ENCODE data around the gene RALGPS1. TPM values are rescaled to one million over a fixed set of nuclear protein-coding genes. Genes with fewer than 3 reads are reported as not detected.

RALGPS1 gene
- total RNA-seq, 1 experiment from 2014 or later = 18.6 TPM

DNA sequence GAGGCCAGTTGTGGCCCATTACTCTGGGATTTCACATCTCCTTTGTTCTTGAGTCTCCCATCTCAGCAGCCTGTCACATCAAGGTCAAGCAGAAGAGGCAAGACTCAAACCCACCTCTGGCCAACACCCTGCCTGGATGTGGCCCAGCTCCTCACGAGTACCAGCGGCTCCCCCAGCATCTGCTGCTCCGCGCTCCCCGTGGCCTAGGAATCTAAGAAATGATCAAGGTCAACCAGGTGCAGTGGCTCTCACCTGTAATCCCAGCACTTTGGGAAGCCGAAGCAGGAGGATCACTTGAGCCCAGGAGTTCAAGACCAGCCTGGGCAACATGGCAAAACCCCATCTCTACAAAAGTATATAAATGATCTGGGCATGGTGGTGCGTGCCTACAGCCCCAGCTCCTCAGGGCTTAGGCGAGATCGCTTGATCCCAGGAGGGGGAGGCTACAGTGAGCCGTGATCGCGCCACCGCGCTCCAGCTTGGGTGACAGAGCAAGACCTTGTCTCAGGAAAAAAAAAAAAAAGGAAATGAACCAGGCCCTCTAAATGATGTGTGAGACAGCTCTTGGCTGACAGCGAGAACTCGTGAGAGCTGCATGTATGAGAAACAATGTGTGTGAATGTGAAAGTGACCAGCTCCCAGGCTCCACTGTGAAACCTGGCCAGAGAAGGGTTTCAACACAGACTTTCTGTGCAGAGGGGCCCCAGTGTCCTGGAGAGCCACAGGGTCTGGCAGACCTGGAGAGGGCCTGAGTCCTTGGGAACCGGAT is 269.4 kb downstream of the RALGPS1 start:
- H2BK15ac ChIP-seq (ENCODE audit: low read depth, low read length) = no peak overlapping the region
- H3K4me1 Mint-ChIP-seq = peaks cover 10 to 22% of the 10 kb centered on the region in 2 experiments
- peak overlapping the region in 1 of 3 experiments; percentile 78; a peak in 1 of 7 replicates for H3K27ac Mint-ChIP-seq
- no peak overlapping the region for H2BK5ac ChIP-seq (ENCODE audit: insufficient read length, low read length)
- H2BK120ac ChIP-seq (ENCODE audit: low read depth, low read length, poor library complexity, severe bottlenecking) = no peak overlapping the region
- H3K27me3 ChIP-seq (ENCODE audit: insufficient read depth, low read length) = no peaks in the 10 kb centered on the region
- H3K9me3 Mint-ChIP-seq = no peaks in the 10 kb centered on the region
- H2AK5ac ChIP-seq (ENCODE audit: insufficient read length, low read length) = no peak overlapping the region
- no peak overlapping the region for H3K23ac ChIP-seq (ENCODE audit: insufficient read length, low read depth, low read length)
- TF ChIP-seq, protein P1, sequence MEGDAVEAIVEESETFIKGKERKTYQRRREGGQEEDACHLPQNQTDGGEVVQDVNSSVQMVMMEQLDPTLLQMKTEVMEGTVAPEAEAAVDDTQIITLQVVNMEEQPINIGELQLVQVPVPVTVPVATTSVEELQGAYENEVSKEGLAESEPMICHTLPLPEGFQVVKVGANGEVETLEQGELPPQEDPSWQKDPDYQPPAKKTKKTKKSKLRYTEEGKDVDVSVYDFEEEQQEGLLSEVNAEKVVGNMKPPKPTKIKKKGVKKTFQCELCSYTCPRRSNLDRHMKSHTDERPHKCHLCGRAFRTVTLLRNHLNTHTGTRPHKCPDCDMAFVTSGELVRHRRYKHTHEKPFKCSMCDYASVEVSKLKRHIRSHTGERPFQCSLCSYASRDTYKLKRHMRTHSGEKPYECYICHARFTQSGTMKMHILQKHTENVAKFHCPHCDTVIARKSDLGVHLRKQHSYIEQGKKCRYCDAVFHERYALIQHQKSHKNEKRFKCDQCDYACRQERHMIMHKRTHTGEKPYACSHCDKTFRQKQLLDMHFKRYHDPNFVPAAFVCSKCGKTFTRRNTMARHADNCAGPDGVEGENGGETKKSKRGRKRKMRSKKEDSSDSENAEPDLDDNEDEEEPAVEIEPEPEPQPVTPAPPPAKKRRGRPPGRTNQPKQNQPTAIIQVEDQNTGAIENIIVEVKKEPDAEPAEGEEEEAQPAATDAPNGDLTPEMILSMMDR (conservative IDR thresholded peaks at IDR 0.05) = no peak
- no peak overlapping the region for H3K27ac ChIP-seq (ENCODE audit: insufficient read length, low read depth, low read length)
- H3K14ac ChIP-seq (ENCODE audit: insufficient read depth, low read length) = no peak overlapping the region; the same call in 1 of the 2 replicates
- no peak overlapping the region for H4K91ac ChIP-seq (ENCODE audit: insufficient read length, low read depth, low read length)
- H3K23me2 ChIP-seq (ENCODE audit: insufficient read length, low read depth, low read length, poor library complexity, severe bottlenecking) = no peaks in the 10 kb centered on the region
- no peak overlapping the region for H3K56ac ChIP-seq (ENCODE audit: insufficient read length, low read depth, low read length)
- H3K36me3 Mint-ChIP-seq (ENCODE audit: insufficient read depth in 1 of 3, low read depth in 3 of 3) = peaks cover 0 to 9% (median 0%) of the 10 kb centered on the region in 3 experiments; a peak in 3 of 7 replicates
- no peaks in the 10 kb centered on the region for H3K9me3 ChIP-seq (ENCODE audit: control insufficient read depth, low read depth, low read length)
- no peak overlapping the region for H3K9ac ChIP-seq (ENCODE audit: extremely low read depth, insufficient read length, low read length)
- H4K20me1 ChIP-seq (ENCODE audit: control insufficient read depth, insufficient read depth, insufficient read length) = no peaks in the 10 kb centered on the region
- H4K5ac ChIP-seq (ENCODE audit: insufficient read length, low read depth, low read length) = no peak overlapping the region
- WGBS (ENCODE audit: extremely low coverage, insufficient read length, low lambda C conversion rate) = no CpG with 5 or more reads among the region's 17 CpGs
- no peak overlapping the region for H3K4me2 ChIP-seq (ENCODE audit: insufficient read depth, insufficient read length, low read length)
- peaks cover 2% of the 10 kb centered on the region; the same call in 1 of the 2 replicates for H3K27me3 Mint-ChIP-seq (ENCODE audit: low read depth)
- no peak overlapping the region for H3T11ph ChIP-seq (ENCODE audit: low read length)
- H3K4me1 ChIP-seq (ENCODE audit: insufficient read depth, low read length) = no peaks in the 10 kb centered on the region; the same call in 1 of the 2 replicates
- no peak overlapping the region for H3K4ac ChIP-seq (ENCODE audit: low read depth, low read length)
- no peak overlapping the region for H2BK20ac ChIP-seq (ENCODE audit: low read depth, low read length, poor library complexity, severe bottlenecking)
- no peak overlapping the region for H4K8ac ChIP-seq (replicated peaks; ENCODE audit: insufficient read length, low read depth, low read length)
- no peaks in the 10 kb centered on the region for H3K79me2 ChIP-seq (ENCODE audit: insufficient read depth, low read length)
- H3K18ac ChIP-seq (ENCODE audit: insufficient read length, low read depth, low read length) = no peak overlapping the region
- no peak overlapping the region for H3K4me3 Mint-ChIP-seq
- no peaks in the 10 kb centered on the region for H3K79me1 ChIP-seq (ENCODE audit: insufficient read depth, low read depth, low read length, poor library complexity, severe bottlenecking)
- no peak overlapping the region for H2AFZ ChIP-seq (ENCODE audit: low read length)
- no peak for DNase-seq
- H2BK12ac ChIP-seq (ENCODE audit: insufficient read length, low read depth, low read length) = no peak overlapping the region

All from H9 (cell line).